Vagina (tissue), 2 donors: ENCODE measurements around the gene SPEM1. TPM values are rescaled to one million over a fixed set of nuclear protein-coding genes. Genes with fewer than 3 reads are reported as not detected.

Source experiments
- DNase-seq, 2 donors: peaks; one replicate each; pipeline ENCODE4 v3.0.0-alpha.2; 2017; ENCODE audit errors: extremely low spot score in 2 of 2
- H3K27ac ChIP-seq: fragments of 200-600 bp; sonication (generic); one replicate; pipeline ENCODE4 v1.5.1; 2019
- H3K27me3 ChIP-seq: fragments of 200-600 bp; sonication (generic); one replicate; pipeline ENCODE4 v1.5.1; 2019
- H3K36me3 ChIP-seq, 2 donors: fragments of 200-600 bp; sonication (generic); one replicate each; pipeline ENCODE4 v1.5.1; 2017 to 2019
- H3K4me1 ChIP-seq: fragments of 200-600 bp; sonication (generic); one replicate; pipeline ENCODE4 v1.5.1; 2019
- H3K4me3 ChIP-seq, 2 donors: fragments of 200-600 bp; sonication (generic); 1 replicate in 1 of 2; 2 replicates in 1 of 2; pipeline ENCODE4 v1.5.1; 2016 to 2019
- H3K9me3 ChIP-seq: fragments of 200-600 bp; sonication (generic); one replicate; pipeline ENCODE4 v1.5.1; 2019
- CTCF ChIP-seq, 3 experiments: fragments of 450-650 bp in 2 of 3; fragments of 200-600 bp in 1 of 3; sonication (generic) in 1 of 3; IDR thresholded peaks; one replicate each; pipeline ENCODE4 v1.5.1; 2017 to 2019; ENCODE audit warnings: antibody characterized with exemption in 3 of 3, mild to moderate bottlenecking in 2 of 3, moderate library complexity in 2 of 3
- POLR2A ChIP-seq, 2 donors: fragments of 450-650 bp; IDR thresholded peaks; one replicate each; pipeline ENCODE4 v1.6.1; 2017; ENCODE audit warnings: antibody characterized with exemption in 2 of 2, mild to moderate bottlenecking in 2 of 2, moderate library complexity in 2 of 2
- POLR2AphosphoS5 ChIP-seq, 2 donors: sonication (generic); formaldehyde crosslinking; IDR thresholded peaks; one replicate each; pipeline ENCODE4 v1.9.0; 2017; ENCODE audit warnings: antibody characterized with exemption in 2 of 2, mild to moderate bottlenecking in 2 of 2, low read depth in 1 of 2; ENCODE audit not compliant: insufficient read depth in 1 of 2
- intact Hi-C: fragments of 100-400 bp; cut with DNase I; formaldehyde crosslinking; loops from one replicate; pipeline ENCODE4 v1.15.1; 2023
- total RNA-seq: library from RNA; depleted of rRNA; stranded (reverse); fragments of >200 nt; gene quantifications from one replicate; pipeline ENCODE4 v1.2.3, GENCODE V29; 2016

Gene SPEM1
- total RNA-seq, 1 donor from 2014 or later, result not detected

- Histone ChIP-seq H3K4me1 (peaks cover 40% of the 10 kb centered on the region), H3K9me3 (no peaks in the 10 kb centered on the region), H3K27ac (no peak overlapping the region), H3K36me3 (peaks cover 0 to 47% of the 10 kb centered on the region in 2 donors), H3K27me3 (no peaks in the 10 kb centered on the region), H3K4me3 (no peak overlapping the region)
- DNase-seq, result no peak
- no peak for TF ChIP-seq POLR2AphosphoS5 (IDR thresholded peaks at IDR 0.05; ENCODE audit: insufficient read depth in 1 of 2, low read depth in 1 of 2)
- no peak for TF ChIP-seq CTCF (IDR thresholded peaks at IDR 0.05)
- no peak for TF ChIP-seq POLR2A (IDR thresholded peaks at IDR 0.05)
- intact Hi-C loops, result no loop called here
These were observed 42.6 kb downstream of the SPEM1 start for GRCh38 chr17:7462474-7463371.

GRCh38 chr17:7463372-7463846, 43.3 kb downstream of the SPEM1 start:
- Histone ChIP-seq H3K9me3 (no peaks in the 10 kb centered on the region), H3K27ac (no peak overlapping the region), H3K36me3 (peaks cover 0 to 47% of the 10 kb centered on the region in 2 donors), H3K27me3 (no peaks in the 10 kb centered on the region), H3K4me3 (no peak overlapping the region), H3K4me1 (peaks cover 46% of the 10 kb centered on the region)
- intact Hi-C loops, result no loop called here
- TF ChIP-seq CTCF (IDR thresholded peaks at IDR 0.05), result no peak
- no peak for TF ChIP-seq POLR2A (IDR thresholded peaks at IDR 0.05)
- no peak for DNase-seq

GRCh38 chr17:7464081-7464480, 44.0 kb downstream of the SPEM1 start:
- no peak for TF ChIP-seq CTCF (IDR thresholded peaks at IDR 0.05)
- TF ChIP-seq POLR2AphosphoS5 (IDR thresholded peaks at IDR 0.05; ENCODE audit: insufficient read depth in 1 of 2, low read depth in 1 of 2), result no peak
- no peak for TF ChIP-seq POLR2A (IDR thresholded peaks at IDR 0.05)
- H3K4me1 ChIP-seq, result peaks cover 53% of the 10 kb centered on the region
- no peak overlapping the region for H3K4me3 ChIP-seq
- H3K9me3 ChIP-seq, result no peaks in the 10 kb centered on the region
- no peak for DNase-seq
- H3K27me3 ChIP-seq, result no peaks in the 10 kb centered on the region
- H3K27ac ChIP-seq, result no peak overlapping the region
- intact Hi-C loops, result no loop called here
- H3K36me3 ChIP-seq, result peaks cover 0 to 47% of the 10 kb centered on the region in 2 donors

- H3K4me1 ChIP-seq, result peaks cover 67% of the 10 kb centered on the region
These were observed 45.6 kb downstream of the SPEM1 start for GRCh38 chr17:7465597-7466275.

More at GRCh38 chr17:7465597-7466275, 45.6 kb downstream of the SPEM1 start:
- Histone ChIP-seq H3K36me3 (peaks cover 0 to 47% of the 10 kb centered on the region in 2 donors), H3K27me3 (no peaks in the 10 kb centered on the region), H3K4me3 (no peak overlapping the region), H3K9me3 (no peaks in the 10 kb centered on the region), H3K27ac (peak overlapping the region; percentile 60)
- DNase-seq, result no peak
- intact Hi-C loops, result no loop called here
- TF ChIP-seq POLR2AphosphoS5 (IDR thresholded peaks at IDR 0.05; ENCODE audit: insufficient read depth in 1 of 2, low read depth in 1 of 2), result no peak
- TF ChIP-seq POLR2A (IDR thresholded peaks at IDR 0.05), result no peak
- no peak for TF ChIP-seq CTCF (IDR thresholded peaks at IDR 0.05)
